Measurements from ENCODE around the gene DLGAP4. TPM values are rescaled to one million over a fixed set of nuclear protein-coding genes. Genes with fewer than 3 reads are reported as not detected.

DLGAP4 gene
- total and polyA plus RNA-seq, 2 of the 13 experiments (the other 11 are each of a cell fraction or from before 2014, with no cell fraction given), result 15.2 to 26.7 TPM

- TF ChIP-seq, protein P1, sequence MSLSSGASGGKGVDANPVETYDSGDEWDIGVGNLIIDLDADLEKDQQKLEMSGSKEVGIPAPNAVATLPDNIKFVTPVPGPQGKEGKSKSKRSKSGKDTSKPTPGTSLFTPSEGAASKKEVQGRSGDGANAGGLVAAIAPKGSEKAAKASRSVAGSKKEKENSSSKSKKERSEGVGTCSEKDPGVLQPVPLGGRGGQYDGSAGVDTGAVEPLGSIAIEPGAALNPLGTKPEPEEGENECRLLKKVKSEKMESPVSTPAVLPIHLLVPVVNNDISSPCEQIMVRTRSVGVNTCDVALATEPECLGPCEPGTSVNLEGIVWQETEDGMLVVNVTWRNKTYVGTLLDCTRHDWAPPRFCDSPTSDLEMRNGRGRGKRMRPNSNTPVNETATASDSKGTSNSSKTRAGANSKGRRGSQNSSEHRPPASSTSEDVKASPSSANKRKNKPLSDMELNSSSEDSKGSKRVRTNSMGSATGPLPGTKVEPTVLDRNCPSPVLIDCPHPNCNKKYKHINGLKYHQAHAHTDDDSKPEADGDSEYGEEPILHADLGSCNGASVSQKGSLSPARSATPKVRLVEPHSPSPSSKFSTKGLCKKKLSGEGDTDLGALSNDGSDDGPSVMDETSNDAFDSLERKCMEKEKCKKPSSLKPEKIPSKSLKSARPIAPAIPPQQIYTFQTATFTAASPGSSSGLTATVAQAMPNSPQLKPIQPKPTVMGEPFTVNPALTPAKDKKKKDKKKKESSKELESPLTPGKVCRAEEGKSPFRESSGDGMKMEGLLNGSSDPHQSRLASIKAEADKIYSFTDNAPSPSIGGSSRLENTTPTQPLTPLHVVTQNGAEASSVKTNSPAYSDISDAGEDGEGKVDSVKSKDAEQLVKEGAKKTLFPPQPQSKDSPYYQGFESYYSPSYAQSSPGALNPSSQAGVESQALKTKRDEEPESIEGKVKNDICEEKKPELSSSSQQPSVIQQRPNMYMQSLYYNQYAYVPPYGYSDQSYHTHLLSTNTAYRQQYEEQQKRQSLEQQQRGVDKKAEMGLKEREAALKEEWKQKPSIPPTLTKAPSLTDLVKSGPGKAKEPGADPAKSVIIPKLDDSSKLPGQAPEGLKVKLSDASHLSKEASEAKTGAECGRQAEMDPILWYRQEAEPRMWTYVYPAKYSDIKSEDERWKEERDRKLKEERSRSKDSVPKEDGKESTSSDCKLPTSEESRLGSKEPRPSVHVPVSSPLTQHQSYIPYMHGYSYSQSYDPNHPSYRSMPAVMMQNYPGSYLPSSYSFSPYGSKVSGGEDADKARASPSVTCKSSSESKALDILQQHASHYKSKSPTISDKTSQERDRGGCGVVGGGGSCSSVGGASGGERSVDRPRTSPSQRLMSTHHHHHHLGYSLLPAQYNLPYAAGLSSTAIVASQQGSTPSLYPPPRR (CRISPR knock-in tag; IDR thresholded peaks at IDR 0.05; ENCODE audit: borderline replicate concordance), result no peak
- no peak for TF ChIP-seq HIVEP1 (CRISPR knock-in tag; IDR thresholded peaks at IDR 0.05)
- no peak for TF ChIP-seq ASH2L (IDR thresholded peaks at IDR 0.05; ENCODE audit: insufficient read length, low read depth, low read length)
- 0 out of 2 replicates have a peak, but pooled peaks have one; percentile 7 for TF ChIP-seq ZNF891 (CRISPR knock-in tag; IDR thresholded peaks at IDR 0.05)
- TF ChIP-seq ATF6 (CRISPR knock-in tag; conservative IDR thresholded peaks at IDR 0.05), result no peak
- no peak for TF ChIP-seq KLF13 (CRISPR knock-in tag; IDR thresholded peaks at IDR 0.05)
- TF ChIP-seq CENPX (CRISPR knock-in tag; IDR thresholded peaks at IDR 0.05), result no peak
These were observed 243.4 kb downstream of the DLGAP4 start (continued) for GRCh38 chr20:36549628-36549941.

All from HepG2 (cell line).